Activated CD8-positive, alpha-beta memory T cell treated with anti-CD3 and anti-CD28 coated beads, Interleukin-2, amount 50 U/mL, for 1 hour (primary cell): ENCODE data around the gene PLXNA2.

Experiments
- DNase-seq: peaks from one replicate; pipeline ENCODE4 v3.0.0-alpha.2; 2020; ENCODE audit errors: extremely low read depth

The PLXNA2 gene

DNA sequence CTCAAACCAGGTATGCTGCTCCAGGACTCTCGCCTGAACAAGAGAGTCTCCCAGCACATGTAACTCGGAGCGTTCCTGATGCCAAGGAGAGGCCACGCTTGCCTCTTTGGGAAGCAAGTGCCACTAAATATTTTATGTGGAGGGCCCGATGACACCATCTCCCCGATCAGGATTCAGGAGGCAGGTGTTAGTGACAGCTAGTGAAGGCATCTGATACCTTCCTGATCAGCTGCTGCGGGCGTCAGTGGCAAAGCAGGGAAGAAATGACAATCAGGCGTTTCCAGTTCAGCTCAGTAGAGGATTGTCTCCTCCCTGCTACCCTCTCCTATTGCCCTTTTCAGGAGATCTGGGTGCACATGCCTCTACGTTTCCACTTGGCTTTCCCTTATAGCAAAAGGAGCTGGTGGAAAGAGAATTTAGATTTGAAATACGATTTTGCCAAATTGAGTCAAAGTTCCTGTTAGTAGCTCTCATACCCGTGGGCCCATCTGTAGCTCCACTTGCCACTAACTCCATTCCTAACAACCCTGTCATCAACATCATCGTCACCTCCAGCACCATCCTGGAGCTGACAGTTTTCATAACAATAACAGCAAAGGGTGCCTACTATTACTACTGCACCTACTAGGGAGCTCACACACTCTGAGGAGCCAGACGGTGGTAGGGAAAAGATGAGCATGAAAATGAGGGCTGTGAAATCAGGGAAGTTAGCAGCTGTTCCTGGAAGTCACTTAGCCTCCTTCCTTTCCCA is 21.6 kb downstream of the PLXNA2 start:
- DNase-seq = no peak

- DNase-seq = no peak
Measured at GRCh38 chr1:208221291-208221622, 22.9 kb downstream of the PLXNA2 start.

- no peak for DNase-seq
Measured at GRCh38 chr1:208219659-208220282, 24.4 kb downstream of the PLXNA2 start.

GRCh38 chr1:208219098-208219658 is 25.0 kb downstream of the PLXNA2 start:
- no peak for DNase-seq

DNA sequence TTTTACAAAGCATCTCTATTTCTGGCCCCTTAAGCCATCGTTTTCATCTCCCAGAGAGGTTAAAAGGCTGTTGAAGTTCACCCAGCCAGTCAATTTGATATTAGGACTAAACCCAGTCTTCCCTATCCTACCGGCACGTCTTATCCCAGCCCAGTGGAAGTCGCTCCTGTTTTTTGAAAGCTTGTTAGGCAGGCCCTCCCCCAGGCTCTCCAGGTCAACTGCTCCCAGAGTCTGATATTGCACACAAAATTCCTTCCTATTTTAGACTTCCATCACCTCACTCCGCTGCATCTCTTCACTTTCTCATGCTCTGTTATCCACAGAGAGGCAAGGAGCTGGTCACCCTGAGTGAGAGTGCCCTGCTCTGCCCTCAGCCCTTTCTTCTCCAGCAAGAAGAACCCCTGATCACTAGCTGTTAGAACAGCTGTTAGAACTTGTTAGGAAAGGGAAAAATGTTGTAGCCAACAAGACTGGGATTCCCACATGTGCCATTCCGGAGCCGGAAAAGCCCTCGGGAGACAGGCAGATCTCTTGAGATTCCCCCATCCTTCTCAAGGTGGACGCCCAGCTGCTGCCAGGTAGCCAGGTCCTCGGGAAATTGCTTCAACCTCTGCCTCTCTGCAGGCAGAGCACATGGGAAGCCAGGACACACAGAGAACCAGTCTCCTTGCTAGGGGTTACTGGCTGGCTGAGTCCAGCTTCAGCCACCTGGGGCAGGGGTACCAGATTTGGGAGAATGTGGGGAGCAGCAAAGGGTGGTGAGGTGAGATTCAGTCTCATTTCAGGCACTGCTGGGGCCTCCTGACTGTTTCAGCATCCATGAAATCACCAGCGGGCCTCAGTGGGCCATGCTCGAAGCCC is 25.7 kb downstream of the PLXNA2 start:
- no peak for DNase-seq

DNA sequence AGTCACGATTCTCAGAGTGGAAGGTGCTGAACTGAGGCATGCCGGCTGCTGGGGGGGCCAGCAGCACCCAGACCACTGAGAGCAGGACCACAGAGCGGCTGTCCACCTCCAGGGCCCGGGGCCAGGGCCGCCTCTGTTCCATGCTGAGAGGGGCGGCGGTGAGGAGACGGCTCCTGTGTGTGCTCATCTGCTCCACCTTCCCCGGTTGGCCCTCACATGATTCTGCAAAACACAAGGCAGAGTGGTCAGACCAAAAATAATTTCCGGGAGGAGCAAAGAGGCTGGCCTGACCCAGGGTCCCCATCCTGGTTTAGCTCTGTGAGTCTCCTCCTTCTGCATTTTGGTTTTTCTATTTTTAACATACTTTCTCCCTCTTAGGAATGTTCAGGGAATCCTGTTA is 26.4 kb downstream of the PLXNA2 start:
- DNase-seq = no peak

GRCh38 chr1:208216806-208217205 is 27.4 kb downstream of the PLXNA2 start:
- no peak for DNase-seq

DNA sequence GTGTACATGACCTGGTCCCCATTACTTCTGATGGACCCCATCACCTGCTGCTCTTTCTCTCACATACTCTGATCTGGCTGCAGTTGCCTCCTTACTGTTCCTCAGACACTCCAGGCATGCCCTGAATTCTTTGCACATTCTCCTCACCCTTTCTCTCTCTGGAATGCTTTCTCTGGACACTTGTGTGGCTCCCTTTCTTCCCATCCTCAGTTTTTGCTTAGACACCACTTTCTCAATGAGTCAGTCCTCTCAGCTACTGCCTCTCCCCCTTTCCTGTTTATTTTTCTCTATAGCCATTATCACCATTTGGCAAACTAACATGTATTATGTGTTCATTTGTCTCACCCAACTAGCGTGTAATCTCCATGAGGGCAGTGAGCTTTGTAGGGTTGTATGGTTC is 28.1 kb downstream of the PLXNA2 start:
- DNase-seq = no peak

GRCh38 chr1:208215393-208215792 is 28.8 kb downstream of the PLXNA2 start:
- no peak for DNase-seq

- no peak for DNase-seq
Measured at GRCh38 chr1:208213786-208214185, 30.4 kb downstream of the PLXNA2 start.

DNA sequence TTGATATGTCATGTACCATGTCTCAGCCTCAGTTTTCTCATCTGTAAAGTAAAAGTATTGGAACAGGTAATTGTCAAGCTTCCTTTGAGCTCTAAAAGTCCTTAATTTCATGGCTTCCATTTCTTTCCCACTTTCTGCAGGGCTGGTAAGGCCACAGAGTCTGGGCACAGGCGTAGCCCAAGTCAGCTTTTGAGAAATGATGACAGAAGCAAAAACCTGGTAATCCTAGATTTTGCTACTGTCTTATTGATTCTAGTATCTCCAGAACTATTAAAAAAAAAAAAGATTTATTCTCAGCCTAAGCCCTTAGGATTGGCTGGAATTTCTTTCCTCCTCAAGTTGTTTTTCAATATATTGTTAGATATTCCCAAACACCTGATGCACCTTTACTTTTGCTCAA is 31.3 kb downstream of the PLXNA2 start:
- no peak for DNase-seq

DNA sequence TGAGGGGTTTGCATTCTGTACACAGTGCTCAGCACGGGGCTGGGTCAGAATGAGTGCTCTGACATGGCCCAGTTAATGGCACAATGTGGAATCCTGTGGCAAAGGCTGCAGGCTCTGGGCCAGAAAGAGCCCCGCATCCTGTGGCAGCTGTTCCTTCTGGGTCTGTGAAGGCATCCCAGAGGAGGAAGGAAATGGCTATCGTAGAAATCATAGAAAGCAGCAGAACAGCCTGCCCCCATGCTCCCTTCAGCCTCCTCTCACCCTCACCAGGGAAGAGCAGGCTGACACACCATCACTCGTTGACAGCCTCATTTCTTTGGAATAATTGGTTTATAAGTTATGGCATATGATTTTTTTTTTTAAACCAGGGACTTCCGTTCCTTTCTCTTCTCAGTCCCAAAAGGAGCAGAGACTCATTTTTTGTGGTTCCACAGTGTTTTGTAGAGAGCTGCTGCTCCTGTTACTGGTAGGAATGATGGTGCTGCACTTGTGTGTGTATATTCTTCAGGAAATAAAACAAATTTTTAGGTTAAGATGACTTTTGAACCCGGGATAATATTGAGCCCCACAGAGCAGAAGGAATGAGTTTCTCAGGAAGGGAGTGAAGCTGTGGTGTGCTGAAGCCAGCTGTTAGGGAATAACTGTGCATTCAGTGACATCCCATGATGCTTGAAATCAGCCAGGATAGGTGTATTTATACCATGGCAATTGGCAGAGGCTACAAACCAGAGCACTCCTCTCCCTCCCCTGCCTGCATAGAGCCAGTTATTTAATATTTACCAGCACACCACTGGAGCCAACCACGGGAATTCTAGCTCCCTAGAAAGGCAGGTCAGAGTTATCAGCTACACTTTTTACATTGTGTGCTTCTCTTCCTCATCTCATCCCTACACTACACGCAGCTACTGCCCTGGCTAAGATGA is 32.0 kb downstream of the PLXNA2 start:
- no peak for DNase-seq

DNA sequence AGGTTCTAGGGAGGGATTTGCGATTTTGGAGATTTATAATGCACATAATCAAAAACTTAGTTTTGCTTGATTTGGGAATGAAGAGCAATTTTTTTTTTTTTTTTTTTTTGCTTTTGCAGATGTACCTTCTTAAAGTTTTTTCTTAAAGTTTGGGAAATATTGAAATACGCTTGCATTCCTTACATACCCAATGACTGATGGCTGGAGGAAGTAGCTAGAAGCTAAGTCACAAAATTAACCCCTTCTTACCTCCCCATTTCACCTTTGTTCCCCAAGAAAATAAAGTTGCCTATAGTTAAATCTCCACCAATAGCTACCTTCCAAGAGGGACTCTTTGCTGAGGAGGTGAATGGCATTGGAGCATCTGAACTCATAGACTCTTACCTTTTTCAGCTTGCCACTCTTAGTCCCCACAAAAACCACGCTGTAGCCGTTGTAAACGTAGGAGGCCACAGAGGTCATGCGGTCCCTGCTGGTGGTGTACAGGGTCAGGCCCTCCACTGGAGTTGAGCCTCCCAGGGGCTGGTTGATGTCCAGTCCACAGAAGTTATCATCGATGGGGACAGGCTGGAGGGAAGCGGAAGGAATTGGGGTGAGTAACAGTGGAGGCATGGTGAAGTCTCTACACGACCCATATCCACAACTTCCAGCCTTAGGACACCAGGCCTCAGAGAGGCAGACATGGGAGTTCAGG is 34.1 kb downstream of the PLXNA2 start:
- DNase-seq = no peak

GRCh38 chr1:208209286-208209685 is 34.9 kb downstream of the PLXNA2 start:
- DNase-seq = no peak

DNA sequence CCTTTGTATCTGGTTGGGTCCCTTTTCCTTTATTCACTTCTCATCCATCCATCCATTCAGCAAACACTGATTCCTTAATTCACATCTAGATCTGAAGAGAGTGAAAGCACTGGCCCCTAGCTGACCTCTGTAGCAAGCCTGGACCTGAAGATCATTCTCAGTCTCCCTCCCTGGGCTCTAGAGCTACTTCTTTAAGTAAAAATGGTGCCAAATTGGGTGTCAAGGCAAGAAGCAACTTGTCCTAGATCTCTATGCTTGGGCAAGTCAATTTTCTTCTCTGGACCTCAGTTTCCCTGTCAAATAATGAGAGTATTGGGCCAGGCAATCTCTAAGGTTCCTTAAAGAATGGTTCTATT is 36.1 kb downstream of the PLXNA2 start:
- no peak for DNase-seq

GRCh38 chr1:208207388-208208131 is 36.6 kb downstream of the PLXNA2 start:
- DNase-seq = no peak

- no peak for DNase-seq
Measured at GRCh38 chr1:208206092-208206698, 38.0 kb downstream of the PLXNA2 start.

- DNase-seq = no peak
Measured at GRCh38 chr1:208205216-208206013, 38.8 kb downstream of the PLXNA2 start.

GRCh38 chr1:208204779-208205178 is 39.4 kb downstream of the PLXNA2 start:
- no peak for DNase-seq
